ENCODE measurements around the gene SRSF7. TPM values are rescaled to one million over a fixed set of nuclear protein-coding genes. Genes with fewer than 3 reads are reported as not detected.
"Not testable (repeated sequence)": the region's sequence is repeated elsewhere in the genome, so short reads cannot be mapped to it uniquely, and the experiment has no call there.

The SRSF7 gene
- total and polyA plus RNA-seq, 4 donors: 49.8 to 111 (median 65.2) TPM

GRCh38 chr2:38737000-38737698, 14.0 kb downstream of the SRSF7 start:
- not testable (repeated sequence) for H3K9me3 ChIP-seq (ENCODE audit: control insufficient read depth in 4 of 4, low read length in 3 of 4); H3K27me3 ChIP-seq (ENCODE audit: control insufficient read depth in 4 of 4, insufficient read depth in 4 of 4, low read length in 3 of 4); H3K9ac ChIP-seq (ENCODE audit: low read depth in 1 of 2, low read length in 2 of 2); H3K4me3 ChIP-seq (ENCODE audit: low read depth in 1 of 3, low read length in 3 of 3); H3K27ac ChIP-seq (ENCODE audit: low read depth in 1 of 2, low read length in 2 of 2); DNase-seq (ENCODE audit: low spot score)
- Histone ChIP-seq H3K36me3 (ENCODE audit: control insufficient read depth in 4 of 4, insufficient read depth in 3 of 4, low read depth in 1 of 4, low read length in 3 of 4) (peaks cover 0 to 14% (median 6%) of the 10 kb centered on the region in 4 donors), H3K4me1 (ENCODE audit: control insufficient read depth in 4 of 4, insufficient read depth in 4 of 4, low read length in 3 of 4) (peaks cover 17 to 37% (median 25%) of the 10 kb centered on the region in 4 donors)
- 76% methylated on average over 11 of the region's 11 CpGs for WGBS
- TF ChIP-seq RXRA (IDR thresholded peaks at IDR 0.05) (peak in 1 of 2 donors; percentile 25), YY1 (IDR thresholded peaks at IDR 0.05) (peak; percentile 39)
- TF ChIP-seq, protein P1, sequence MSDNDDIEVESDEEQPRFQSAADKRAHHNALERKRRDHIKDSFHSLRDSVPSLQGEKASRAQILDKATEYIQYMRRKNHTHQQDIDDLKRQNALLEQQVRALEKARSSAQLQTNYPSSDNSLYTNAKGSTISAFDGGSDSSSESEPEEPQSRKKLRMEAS (IDR thresholded peaks at IDR 0.05): peak; percentile 61

GRCh38 chr2:38735999-38736320, 15.2 kb downstream of the SRSF7 start:
- Histone ChIP-seq H3K9me3 (ENCODE audit: control insufficient read depth in 4 of 4, low read length in 3 of 4) (no peaks in the 10 kb centered on the region), H3K4me3 (ENCODE audit: low read depth in 1 of 3, low read length in 3 of 3) (no peak overlapping the region), H3K27me3 (ENCODE audit: control insufficient read depth in 4 of 4, insufficient read depth in 4 of 4, low read length in 3 of 4) (no peaks in the 10 kb centered on the region), H3K4me1 (ENCODE audit: control insufficient read depth in 4 of 4, insufficient read depth in 4 of 4, low read length in 3 of 4) (peaks cover 17 to 36% (median 29%) of the 10 kb centered on the region in 4 donors), H3K9ac (ENCODE audit: low read depth in 1 of 2, low read length in 2 of 2) (no peak overlapping the region), H3K36me3 (ENCODE audit: control insufficient read depth in 4 of 4, insufficient read depth in 3 of 4, low read depth in 1 of 4, low read length in 3 of 4) (peaks cover 0 to 12% (median 5%) of the 10 kb centered on the region in 4 donors), H3K27ac (ENCODE audit: low read depth in 1 of 2, low read length in 2 of 2) (peak overlapping the region; percentile 26 to 48)
- no peak for DNase-seq (ENCODE audit: low spot score)
- 84% methylated on average over 4 of the region's 4 CpGs for WGBS
- TF ChIP-seq RAD21 (IDR thresholded peaks at IDR 0.05) (no peak), CTCF (IDR thresholded peaks at IDR 0.05; ENCODE audit: low read depth, low read length, missing input control) (no peak), YY1 (IDR thresholded peaks at IDR 0.05) (no peak), FOXA2 (IDR thresholded peaks at IDR 0.05) (no peak), HNF4A (conservative IDR thresholded peaks at IDR 0.05) (no peak), FOXA1 (IDR thresholded peaks at IDR 0.05) (no peak), SP1 (IDR thresholded peaks at IDR 0.05) (no peak), REST (IDR thresholded peaks at IDR 0.05) (no peak), TAF1 (conservative IDR thresholded peaks at IDR 0.05) (no peak), RXRA (IDR thresholded peaks at IDR 0.05) (no peak), HNF4G (IDR thresholded peaks at IDR 0.05) (no peak), EGR1 (IDR thresholded peaks at IDR 0.05; ENCODE audit: low read depth in 2 of 2) (no peak)
- TF ChIP-seq, protein P2, sequence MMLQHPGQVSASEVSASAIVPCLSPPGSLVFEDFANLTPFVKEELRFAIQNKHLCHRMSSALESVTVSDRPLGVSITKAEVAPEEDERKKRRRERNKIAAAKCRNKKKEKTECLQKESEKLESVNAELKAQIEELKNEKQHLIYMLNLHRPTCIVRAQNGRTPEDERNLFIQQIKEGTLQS (IDR thresholded peaks at IDR 0.05): no peak
- TF ChIP-seq, protein P1 (IDR thresholded peaks at IDR 0.05): no peak
- TF ChIP-seq, protein P3, sequence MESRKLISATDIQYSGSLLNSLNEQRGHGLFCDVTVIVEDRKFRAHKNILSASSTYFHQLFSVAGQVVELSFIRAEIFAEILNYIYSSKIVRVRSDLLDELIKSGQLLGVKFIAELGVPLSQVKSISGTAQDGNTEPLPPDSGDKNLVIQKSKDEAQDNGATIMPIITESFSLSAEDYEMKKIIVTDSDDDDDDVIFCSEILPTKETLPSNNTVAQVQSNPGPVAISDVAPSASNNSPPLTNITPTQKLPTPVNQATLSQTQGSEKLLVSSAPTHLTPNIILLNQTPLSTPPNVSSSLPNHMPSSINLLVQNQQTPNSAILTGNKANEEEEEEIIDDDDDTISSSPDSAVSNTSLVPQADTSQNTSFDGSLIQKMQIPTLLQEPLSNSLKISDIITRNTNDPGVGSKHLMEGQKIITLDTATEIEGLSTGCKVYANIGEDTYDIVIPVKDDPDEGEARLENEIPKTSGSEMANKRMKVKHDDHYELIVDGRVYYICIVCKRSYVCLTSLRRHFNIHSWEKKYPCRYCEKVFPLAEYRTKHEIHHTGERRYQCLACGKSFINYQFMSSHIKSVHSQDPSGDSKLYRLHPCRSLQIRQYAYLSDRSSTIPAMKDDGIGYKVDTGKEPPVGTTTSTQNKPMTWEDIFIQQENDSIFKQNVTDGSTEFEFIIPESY (IDR thresholded peaks at IDR 0.05): no peak
